Upper lobe of left lung (tissue), 6 donors: Measurements from ENCODE around the gene KIF2C. TPM values are rescaled to one million over a fixed set of nuclear protein-coding genes. Genes with fewer than 3 reads are reported as not detected.
A peak's percentile ranks its signal among the peaks of the same experiment; 100 is the strongest.
"Not testable (repeated sequence)": the region's sequence is repeated elsewhere in the genome, so short reads cannot be mapped to it uniquely, and the experiment has no call there.

Source experiments
- ATAC-seq, 2 donors: fragments of 200-7000 bp; cut with Tn5 transposase; one replicate each; pipeline ENCODE4 v1.9.1; 2022; ENCODE audit warnings: mild to moderate bottlenecking in 2 of 2, moderate library complexity in 2 of 2; ENCODE audit not compliant: low FRiP score in 2 of 2
- DNase-seq, 2 donors: peaks; one replicate each; pipeline ENCODE4 v3.0.0-alpha.2; 2019 to 2020
- H3K27ac ChIP-seq, 4 donors: fragments of 200-600 bp; sonication (generic); one replicate each; pipeline ENCODE4 v1.5.1; 2016 to 2019
- H3K27me3 ChIP-seq, 4 donors: fragments of 200-600 bp; sonication (generic); one replicate each; pipeline ENCODE4 v1.5.1; 2017 to 2019
- H3K36me3 ChIP-seq, 4 donors: fragments of 200-600 bp; sonication (generic); one replicate each; pipeline ENCODE4 v1.5.1; 2016 to 2019
- H3K4me1 ChIP-seq, 4 donors: fragments of 200-600 bp; sonication (generic); one replicate each; pipeline ENCODE4 v1.5.1; 2018 to 2019
- H3K4me3 ChIP-seq, 4 donors: fragments of 200-600 bp; sonication (generic); one replicate each; pipeline ENCODE4 v1.5.1; 2017 to 2019; ENCODE audit warnings: mild to moderate bottlenecking in 2 of 4, moderate library complexity in 1 of 4
- H3K9me3 ChIP-seq, 4 donors: fragments of 200-600 bp; sonication (generic); one replicate each; pipeline ENCODE4 v1.5.1; 2018 to 2019
- EP300 ChIP-seq, 4 donors: sonication (generic); formaldehyde crosslinking; IDR thresholded peaks; one replicate each; pipeline ENCODE4 v1.5.1; 2017; ENCODE audit warnings: antibody characterized with exemption in 4 of 4, control low read depth in 2 of 4
- POLR2A ChIP-seq, 4 donors: fragments of 450-650 bp; IDR thresholded peaks; one replicate each; pipeline ENCODE4 v1.5.1; 2016 to 2017; ENCODE audit warnings: antibody characterized with exemption in 4 of 4, mild to moderate bottlenecking in 2 of 4
- POLR2AphosphoS5 ChIP-seq, 2 donors: sonication (generic); formaldehyde crosslinking; IDR thresholded peaks; one replicate each; pipeline ENCODE4 v1.5.1; 2017; ENCODE audit warnings: antibody characterized with exemption in 2 of 2
- WGBS, 2 donors: methylation state at CpG; one replicate each; pipeline ENCODE4 v1.1.5; 2017 to 2018; 5-methylcytosine and 5-hydroxymethylcytosine counted together
- total RNA-seq, 6 donors: library from RNA; depleted of rRNA in 4 of 6; stranded (reverse); fragments of >200 nt in 4 of 6; gene quantifications; one replicate each; pipeline versions ENCODE4 v1.1.0 to v1.2.1, GENCODE V29; 2016 to 2021
- TF ChIP-seq, protein P1 (sequence below), 6 experiments: fragments of 450-650 bp in 4 of 6; fragments of 200-600 bp in 2 of 6; sonication (generic) in 2 of 6; IDR thresholded peaks; one replicate each; pipeline ENCODE4 v1.5.1; 2016 to 2019; ENCODE audit warnings: antibody characterized with exemption in 6 of 6
- donor health status: DM: no; HTN: no; CAD: no; lungs with moderate emphysema.
- donor health status: DM: no; HTN: yes; CAD: no; lungs with severe emphysema.

Gene KIF2C
- total RNA-seq, 6 donors from 2014 or later: 1.5 to 2.7 (median 2.6) TPM; not detected in 1

DNA sequence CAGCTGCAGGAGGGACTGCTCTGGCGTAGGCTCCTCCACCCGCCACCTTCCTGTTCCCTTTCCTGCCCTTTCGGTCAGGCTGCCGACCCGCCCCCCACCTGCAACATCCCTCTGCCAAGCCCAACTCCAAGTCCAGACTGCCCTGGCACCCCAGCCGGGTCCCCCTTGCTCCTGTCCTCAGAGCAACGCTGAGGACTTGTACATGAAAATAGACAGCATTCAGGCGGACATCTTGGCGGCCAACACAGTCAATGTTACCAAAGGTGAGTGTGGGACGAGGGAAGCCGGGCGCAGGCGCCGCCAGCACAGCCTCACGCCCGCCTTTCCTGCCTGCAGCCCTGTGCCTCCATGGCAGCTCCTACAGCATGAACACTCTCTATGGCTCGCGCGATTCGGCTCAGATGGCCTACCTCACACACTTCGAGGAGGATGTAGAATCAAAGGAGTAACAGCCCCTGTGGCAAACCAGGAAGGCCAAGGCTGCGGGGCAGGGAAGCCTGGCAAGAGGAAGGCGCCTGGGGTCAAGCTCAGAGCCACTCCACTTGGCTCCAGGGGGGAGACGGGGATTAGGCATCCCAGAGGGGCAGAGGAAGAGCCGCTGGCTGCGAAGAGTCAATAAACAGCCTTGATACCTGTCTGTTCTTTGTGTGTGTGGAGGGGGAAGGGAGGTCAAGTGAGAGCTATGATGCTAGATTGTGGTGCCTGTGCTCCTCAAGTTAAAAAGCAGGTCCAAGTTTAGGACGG is 14.5 kb upstream of the KIF2C start:
- DNase-seq: peak in 1 of 2 donors; percentile 64
- WGBS, 2 donors: 69 to 83% methylated on average over 20 to 27 of the region's 27 CpGs
- no peak overlapping the region for H3K27ac ChIP-seq
- H3K4me3 ChIP-seq: no peak overlapping the region
- peaks cover 7 to 39% (median 13%) of the 10 kb centered on the region in 4 donors for H3K4me1 ChIP-seq
- TF ChIP-seq, protein P1, sequence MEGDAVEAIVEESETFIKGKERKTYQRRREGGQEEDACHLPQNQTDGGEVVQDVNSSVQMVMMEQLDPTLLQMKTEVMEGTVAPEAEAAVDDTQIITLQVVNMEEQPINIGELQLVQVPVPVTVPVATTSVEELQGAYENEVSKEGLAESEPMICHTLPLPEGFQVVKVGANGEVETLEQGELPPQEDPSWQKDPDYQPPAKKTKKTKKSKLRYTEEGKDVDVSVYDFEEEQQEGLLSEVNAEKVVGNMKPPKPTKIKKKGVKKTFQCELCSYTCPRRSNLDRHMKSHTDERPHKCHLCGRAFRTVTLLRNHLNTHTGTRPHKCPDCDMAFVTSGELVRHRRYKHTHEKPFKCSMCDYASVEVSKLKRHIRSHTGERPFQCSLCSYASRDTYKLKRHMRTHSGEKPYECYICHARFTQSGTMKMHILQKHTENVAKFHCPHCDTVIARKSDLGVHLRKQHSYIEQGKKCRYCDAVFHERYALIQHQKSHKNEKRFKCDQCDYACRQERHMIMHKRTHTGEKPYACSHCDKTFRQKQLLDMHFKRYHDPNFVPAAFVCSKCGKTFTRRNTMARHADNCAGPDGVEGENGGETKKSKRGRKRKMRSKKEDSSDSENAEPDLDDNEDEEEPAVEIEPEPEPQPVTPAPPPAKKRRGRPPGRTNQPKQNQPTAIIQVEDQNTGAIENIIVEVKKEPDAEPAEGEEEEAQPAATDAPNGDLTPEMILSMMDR (IDR thresholded peaks at IDR 0.05): no peak
- TF ChIP-seq EP300 (IDR thresholded peaks at IDR 0.05) (no peak), POLR2A (IDR thresholded peaks at IDR 0.05) (no peak), POLR2AphosphoS5 (IDR thresholded peaks at IDR 0.05) (no peak)
- no peaks in the 10 kb centered on the region for H3K36me3 ChIP-seq
- no peaks in the 10 kb centered on the region for H3K27me3 ChIP-seq
- no peaks in the 10 kb centered on the region for H3K9me3 ChIP-seq
- no peak for ATAC-seq

DNA sequence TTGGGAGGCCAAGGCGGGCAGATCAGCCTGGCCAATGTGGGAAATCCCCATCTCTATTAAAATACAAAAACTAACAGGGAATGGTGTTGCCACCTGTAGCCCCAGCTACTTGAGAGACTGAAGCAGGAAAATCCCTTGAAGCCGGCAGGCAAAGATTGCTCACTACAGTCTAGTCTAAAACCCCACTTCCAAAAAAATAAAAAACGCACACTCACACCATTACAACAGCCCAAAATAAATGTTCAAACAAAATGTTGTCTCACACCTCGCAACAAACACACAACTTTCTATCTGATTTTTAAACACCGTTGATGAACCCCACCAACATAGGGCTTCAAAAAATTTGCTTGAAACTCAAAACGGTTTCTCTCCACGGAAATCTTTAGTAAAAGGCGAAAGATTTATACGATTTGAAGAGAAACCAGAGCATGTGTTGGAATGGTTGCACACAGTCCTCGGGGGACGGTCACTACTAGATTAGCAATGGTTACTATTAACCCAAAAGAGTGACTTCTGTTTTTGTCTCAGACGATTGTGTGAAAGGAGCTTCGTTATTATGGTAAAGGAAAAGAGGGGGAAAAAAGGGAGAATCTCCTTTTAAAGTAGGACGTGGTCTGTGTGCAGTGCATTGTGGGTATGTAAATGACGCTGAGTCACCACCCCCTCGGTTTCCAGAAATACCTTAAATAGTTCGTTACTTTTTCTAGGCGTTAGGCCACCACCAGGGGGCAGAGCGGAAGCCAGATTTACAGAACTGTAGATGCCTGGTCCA is 8.7 kb upstream of the KIF2C start, which contains the start of gene RNU5D-1:
TSS of gene RNU5D-1 (minus strand) at position 430 of the 772 bp plus-strand sequence.
- TF ChIP-seq, protein P1 (IDR thresholded peaks at IDR 0.05): peak; percentile 68 to 87 (median 78)
- peak in 1 of 4 donors; percentile 45 for TF ChIP-seq EP300 (IDR thresholded peaks at IDR 0.05)
- peak; percentile 71 to 97 (median 82) for TF ChIP-seq POLR2A (IDR thresholded peaks at IDR 0.05)
- peak; percentile 84 to 99 for TF ChIP-seq POLR2AphosphoS5 (IDR thresholded peaks at IDR 0.05)
- H3K27me3 ChIP-seq: no peaks in the 10 kb centered on the region
- H3K4me3 ChIP-seq: peak within 1 kb of the TSS in 3 of 4 donors; percentile 9 to 34 (median 24)
- ATAC-seq (peak; percentile 96), DNase-seq (peak in 1 of 2 donors; percentile 95)
- H3K36me3 ChIP-seq: no peaks in the 10 kb centered on the region
- peak within 1 kb of the TSS; percentile 86 to 89 (median 88) for H3K27ac ChIP-seq
- no peaks in the 10 kb centered on the region for H3K9me3 ChIP-seq
- 1 to 2% methylated on average over 19 of the region's 19 CpGs for WGBS, 2 donors
- H3K4me1 ChIP-seq: peaks cover 13 to 25% (median 15%) of the 10 kb centered on the region in 4 donors

DNA sequence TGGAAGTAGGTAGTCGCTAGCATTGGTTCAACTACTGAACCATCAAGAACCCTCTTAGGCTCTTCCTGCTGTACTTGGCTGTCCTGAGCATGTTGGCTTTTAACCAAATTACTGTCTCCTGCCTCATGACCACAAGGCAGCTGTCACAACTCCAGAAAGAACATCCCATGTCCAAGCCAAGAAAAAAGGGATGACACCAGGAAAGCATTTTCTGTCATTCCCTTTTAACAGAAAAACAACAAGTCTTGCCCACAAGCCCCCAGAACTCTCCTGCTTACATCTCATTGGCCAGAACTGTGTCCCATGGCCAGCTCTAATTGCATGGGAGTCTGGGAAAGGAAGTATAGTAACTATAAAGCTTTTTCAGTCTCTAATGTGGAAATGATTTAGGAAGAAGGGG is 6.3 kb upstream of the KIF2C start:
- Histone ChIP-seq H3K36me3 (no peaks in the 10 kb centered on the region), H3K4me3 (no peak overlapping the region), H3K27ac (peak overlapping the region in 1 of 4 donors; percentile 32), H3K9me3 (no peaks in the 10 kb centered on the region), H3K4me1 (peaks cover 13 to 25% (median 15%) of the 10 kb centered on the region in 4 donors), H3K27me3 (no peaks in the 10 kb centered on the region)
- DNase-seq: no peak
- 31 to 39% methylated on average over 1 of the region's 1 CpG for WGBS, 2 donors
- no peak for TF ChIP-seq POLR2A (IDR thresholded peaks at IDR 0.05)
- no peak for ATAC-seq

DNA sequence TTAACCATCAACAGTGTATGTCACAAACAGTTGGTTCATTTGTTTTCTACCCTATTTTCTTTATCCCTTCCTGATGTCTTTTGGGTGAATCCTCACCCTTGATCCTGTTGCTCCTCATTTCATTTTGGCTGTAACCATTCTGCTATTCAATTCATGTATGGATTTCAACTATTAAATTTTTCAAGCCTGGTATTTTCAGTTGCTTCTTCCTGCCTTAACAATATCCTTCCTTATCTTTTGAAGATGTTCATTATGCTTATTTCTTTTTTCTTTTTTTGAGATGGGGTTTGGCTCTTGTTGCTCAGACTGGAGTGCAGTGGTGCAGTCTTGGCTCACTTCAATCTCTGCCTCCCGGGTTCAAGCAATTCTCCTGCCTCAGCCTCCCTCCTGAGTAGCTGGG is 5.9 kb upstream of the KIF2C start:
- DNase-seq (no peak), ATAC-seq (no peak)
- WGBS, 2 donors: 85% methylated on average over 1 of the region's 1 CpG
- H3K4me3 ChIP-seq: no peak overlapping the region
- peak overlapping the region in 1 of 4 donors; percentile 32 for H3K27ac ChIP-seq
- TF ChIP-seq EP300 (IDR thresholded peaks at IDR 0.05) (no peak), POLR2A (IDR thresholded peaks at IDR 0.05) (no peak), POLR2AphosphoS5 (IDR thresholded peaks at IDR 0.05) (no peak)
- TF ChIP-seq, protein P1 (IDR thresholded peaks at IDR 0.05): no peak
- H3K27me3 ChIP-seq: no peaks in the 10 kb centered on the region
- H3K4me1 ChIP-seq: peaks cover 13 to 25% (median 15%) of the 10 kb centered on the region in 4 donors
- no peaks in the 10 kb centered on the region for H3K36me3 ChIP-seq
- H3K9me3 ChIP-seq: no peaks in the 10 kb centered on the region

DNA sequence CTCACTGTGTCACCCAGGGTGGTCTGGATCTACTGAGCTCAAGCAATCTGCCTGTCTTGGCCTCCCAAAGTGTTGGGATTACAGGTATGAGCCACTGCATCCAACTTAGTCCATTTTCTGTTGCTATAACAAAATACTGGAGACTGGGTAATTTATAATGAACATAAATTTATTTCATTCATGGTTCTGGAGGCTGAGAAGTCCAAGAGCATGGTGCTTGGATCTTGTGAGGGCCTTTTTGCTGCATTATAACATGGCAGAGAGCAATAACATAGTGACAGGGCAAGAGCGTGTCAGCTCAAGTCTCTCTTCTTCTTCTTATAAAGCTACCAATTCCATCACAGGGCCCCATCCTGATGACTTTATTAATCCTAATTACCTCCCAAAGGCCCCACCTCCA is 3.6 kb upstream of the KIF2C start:
- DNase-seq (no peak), ATAC-seq (no peak)
- Histone ChIP-seq H3K4me3 (no peak overlapping the region), H3K9me3 (no peaks in the 10 kb centered on the region), H3K4me1 (peaks cover 6 to 13% (median 7%) of the 10 kb centered on the region in 4 donors), H3K27me3 (no peaks in the 10 kb centered on the region), H3K27ac (no peak overlapping the region), H3K36me3 (no peaks in the 10 kb centered on the region)
- no peak for TF ChIP-seq POLR2AphosphoS5 (IDR thresholded peaks at IDR 0.05)
- no peak for TF ChIP-seq EP300 (IDR thresholded peaks at IDR 0.05)
- TF ChIP-seq, protein P1 (IDR thresholded peaks at IDR 0.05): no peak
- TF ChIP-seq POLR2A (IDR thresholded peaks at IDR 0.05): no peak
- 95 to 100% methylated on average over 1 of the region's 1 CpG for WGBS, 2 donors

DNA sequence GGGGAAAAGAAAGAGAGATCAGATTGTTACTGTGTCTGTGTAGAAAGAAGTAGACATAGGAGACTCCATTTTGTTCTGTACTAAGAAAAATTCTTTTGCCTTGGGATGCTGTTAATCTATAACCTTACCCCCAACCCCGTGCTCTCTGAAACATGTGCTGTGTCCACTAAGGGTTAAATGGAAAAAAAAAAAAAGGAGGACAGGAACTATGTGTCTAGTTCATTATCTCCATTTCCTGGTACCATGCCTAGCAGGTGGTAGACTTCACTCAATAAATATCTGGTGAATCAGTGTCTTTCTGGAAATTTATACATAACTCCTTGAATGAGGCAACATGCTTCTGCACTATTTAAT is 707 bp upstream of the KIF2C start:
- H3K27ac ChIP-seq: peak overlapping the region; percentile 75 to 93 (median 87)

More for the DNA sequence above, 707 bp upstream of the KIF2C start:
- not testable (repeated sequence) for H3K9me3 ChIP-seq, H3K27me3 ChIP-seq, ATAC-seq, DNase-seq, H3K4me1 ChIP-seq, H3K36me3 ChIP-seq
- WGBS, 2 donors: 68 to 95% methylated on average over 1 of the region's 1 CpG
- peak overlapping the region in 3 of 4 donors; percentile 39 to 65 (median 56) for H3K4me3 ChIP-seq
